SK-N-SH treated with all-trans-retinoic acid at 6 μM for 48 hours (cell line): ENCODE measurements around the gene PLD5.

ENCODE experiments used
- BACH2 ChIP-seq: fragments of 250-450 bp; sonication (Bioruptor Pico); IDR thresholded peaks from 2 replicates; pipeline ENCODE4 v1.9.0; 2021; ENCODE audit warnings: mild to moderate bottlenecking, borderline replicate concordance
- PPARA ChIP-seq: fragments of 250-450 bp; sonication (Bioruptor Pico); IDR thresholded peaks from 2 replicates; pipeline ENCODE4 v1.5.0; 2020; ENCODE audit warnings: mild to moderate bottlenecking, borderline replicate concordance
- RARB ChIP-seq: fragments of 250-450 bp; sonication (Bioruptor Pico); IDR thresholded peaks from 2 replicates; pipeline ENCODE4 v1.8.0; 2021; ENCODE audit warnings: mild to moderate bottlenecking, moderate library complexity

DNA sequence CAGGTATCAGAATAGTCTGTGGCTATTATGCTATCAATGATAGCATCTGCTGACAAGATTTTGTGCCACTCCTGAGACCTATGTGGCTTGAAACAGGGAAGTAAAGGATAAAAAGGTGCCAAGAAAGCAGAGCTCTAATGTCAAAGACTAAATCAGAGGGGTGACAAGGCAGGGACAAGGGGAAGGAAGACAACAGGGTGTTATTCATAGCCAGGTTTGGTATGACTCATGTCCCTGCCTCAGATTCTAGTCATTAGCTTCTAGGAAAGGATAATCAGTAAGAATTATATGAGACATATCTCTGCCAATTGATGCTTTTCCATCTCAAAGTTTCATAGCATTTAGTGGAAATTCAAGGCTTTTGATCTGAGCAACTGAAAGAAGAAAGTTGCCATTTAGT is 31.8 kb upstream of the PLD5 start:
- TF ChIP-seq PPARA (CRISPR knock-in tag): no peak
- no peak for TF ChIP-seq RARB
- no peak for TF ChIP-seq BACH2 (CRISPR knock-in tag)
